SKM-1 treated with dmso at 0.1 percent for 144 hours (cell line): ENCODE results near the gene URB2.
A peak's percentile ranks its signal among the peaks of the same experiment; 100 is the strongest.

Source experiments
- DNase-seq: peaks from one replicate; lab custom pipeline; 2025; ENCODE audit not compliant: unreplicated experiment; lab: John Stamatoyannopoulos, UW

URB2 gene

DNA sequence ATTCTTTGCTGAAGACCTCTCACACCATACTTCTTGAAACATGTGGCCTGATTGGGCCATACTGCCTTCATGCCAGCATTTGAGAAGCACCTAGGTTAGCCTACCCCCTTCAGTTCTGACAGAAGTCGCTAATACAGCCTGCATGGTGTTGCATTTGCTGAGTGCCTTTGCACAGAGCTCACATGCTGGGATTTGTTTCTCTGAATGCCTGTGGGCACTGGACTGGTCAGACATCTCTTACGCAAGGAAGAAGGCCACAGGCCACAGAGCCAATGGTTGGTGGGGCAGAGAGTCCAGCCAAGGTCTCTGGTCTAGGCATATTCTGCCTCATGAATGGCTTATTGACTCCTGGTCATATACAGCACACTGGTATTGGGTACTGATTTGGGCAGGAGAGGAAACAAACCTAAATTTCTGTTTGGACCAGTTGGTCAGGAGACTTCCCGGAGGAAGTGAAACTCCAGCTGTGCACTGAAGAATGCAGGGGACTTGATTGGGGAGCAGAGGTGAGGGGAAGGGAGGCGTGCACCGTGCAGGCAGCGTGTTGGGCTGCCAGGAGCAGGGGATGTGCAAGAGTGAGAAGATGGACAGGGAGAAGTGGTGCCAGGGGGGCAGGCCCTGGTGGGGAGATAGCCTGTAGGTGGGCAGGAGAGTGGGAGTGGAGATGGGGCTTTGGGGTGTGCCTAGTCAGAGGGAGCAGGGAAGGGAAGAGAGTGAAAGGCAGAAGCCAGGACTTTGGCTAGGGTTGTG, 18.1 kb downstream of the URB2 start:
- DNase-seq, result no peak

- no peak for DNase-seq
Measured at GRCh38 chr1:229645324-229645993, 19.4 kb downstream of the URB2 start.

DNA sequence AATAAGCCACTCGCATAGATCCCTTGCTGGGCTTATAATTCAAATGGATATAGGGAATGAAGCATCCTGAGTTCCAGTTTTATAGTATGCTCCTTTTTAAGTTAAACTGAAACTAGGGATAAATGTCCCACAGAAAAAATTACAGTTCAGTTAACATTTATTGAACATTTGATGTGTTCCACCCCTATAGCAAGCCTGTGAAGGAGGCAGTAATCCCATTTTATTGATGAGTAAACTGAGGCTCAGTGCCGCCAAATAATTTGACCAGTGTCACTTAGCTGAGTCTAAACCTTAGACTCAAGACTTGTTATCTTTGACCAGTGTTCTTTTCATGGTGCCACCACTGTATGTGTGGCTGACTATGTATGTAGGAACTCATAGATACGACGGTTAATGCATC, 22.4 kb downstream of the URB2 start:
- no peak for DNase-seq

GRCh38 chr1:229650045-229650444, 24.0 kb downstream of the URB2 start:
- DNase-seq, result no peak

GRCh38 chr1:229651546-229651945, 25.5 kb downstream of the URB2 start:
- DNase-seq, result no peak

GRCh38 chr1:229653420-229653819, 27.4 kb downstream of the URB2 start:
- no peak for DNase-seq

DNA sequence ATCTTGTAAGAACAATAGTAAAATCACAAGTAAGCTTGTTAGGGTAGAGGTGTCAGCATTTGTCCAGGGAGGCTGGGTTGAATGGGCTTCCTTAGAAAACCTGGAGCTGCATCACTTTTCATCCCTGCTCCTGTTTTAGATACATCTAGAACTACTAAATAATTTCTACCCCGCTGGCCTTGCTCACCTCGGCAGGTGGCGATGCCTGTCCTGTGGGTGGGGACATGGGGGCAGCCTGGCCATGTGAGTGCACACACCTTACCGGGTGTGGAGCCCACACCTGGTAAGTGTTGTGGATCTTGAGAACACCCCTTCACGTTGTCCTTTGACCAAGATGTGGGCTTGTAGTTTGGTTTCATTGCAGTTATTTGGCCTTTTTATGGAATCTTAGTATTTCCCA, 29.7 kb downstream of the URB2 start:
- DNase-seq, result no peak

DNA sequence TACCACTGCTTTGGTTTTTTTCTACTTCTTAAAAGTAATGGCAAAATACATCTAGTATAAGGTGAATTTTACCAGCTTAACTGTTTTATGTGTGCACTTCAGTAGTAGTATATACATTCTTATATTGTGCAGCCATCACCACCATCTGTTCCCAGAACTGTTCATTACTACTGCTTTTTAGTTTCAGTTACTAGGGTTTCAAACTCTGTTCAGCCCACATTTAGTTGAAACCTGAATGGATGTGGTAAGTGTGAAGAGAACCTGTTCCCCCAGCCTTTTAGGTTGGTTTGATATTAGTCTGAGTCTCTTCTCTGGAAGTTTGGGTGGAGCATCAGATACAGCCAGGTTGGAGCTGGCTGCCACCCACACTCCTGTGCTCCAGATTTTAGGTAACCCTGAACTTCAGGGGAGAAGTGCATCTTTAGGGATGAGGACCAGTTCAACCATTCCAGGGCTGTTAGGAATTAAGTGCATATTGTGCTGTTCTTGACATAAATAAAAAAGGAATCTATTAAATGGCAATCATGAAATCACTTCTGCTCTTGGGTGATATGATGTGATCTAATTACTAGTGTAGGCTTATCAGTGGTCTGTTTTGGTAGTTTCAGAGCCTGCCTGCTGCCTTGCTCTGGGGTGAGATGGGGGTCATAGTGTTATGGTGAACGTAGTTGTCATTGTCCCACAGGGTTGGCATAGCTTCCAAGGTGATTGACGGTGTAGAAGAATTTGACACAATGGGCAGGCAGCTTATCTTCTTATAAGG, 32.1 kb downstream of the URB2 start:
- DNase-seq, result no peak

- DNase-seq, result peak; percentile 74
Measured at GRCh38 chr1:229661022-229661877, 35.2 kb downstream of the URB2 start.

DNA sequence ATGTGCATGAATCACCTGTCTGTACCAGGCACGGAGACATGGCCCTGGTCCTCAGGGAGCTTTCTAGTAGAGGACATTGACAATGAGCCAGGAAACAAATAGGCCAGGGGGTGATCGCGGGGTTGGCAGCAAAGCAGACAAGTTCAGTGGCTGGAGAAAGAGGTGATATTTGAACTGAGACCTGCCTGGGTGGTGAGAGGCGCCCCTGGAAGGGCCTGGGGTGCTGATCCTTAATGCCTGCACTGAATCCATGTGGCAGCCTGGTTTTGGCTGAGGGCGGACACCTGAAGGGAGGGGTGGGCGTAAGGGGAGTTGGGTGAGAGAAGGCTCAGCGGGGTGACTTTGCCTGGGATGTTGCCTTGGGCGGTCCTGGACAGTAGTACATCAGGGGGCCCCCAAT, 35.9 kb downstream of the URB2 start:
- DNase-seq, result no peak

- DNase-seq, result no peak
Measured at GRCh38 chr1:229664133-229664689, 38.2 kb downstream of the URB2 start.

GRCh38 chr1:229665912-229666558, 40.0 kb downstream of the URB2 start:
- no peak for DNase-seq

GRCh38 chr1:229666585-229666984, 40.5 kb downstream of the URB2 start:
- no peak for DNase-seq

GRCh38 chr1:229669333-229669732, 43.3 kb downstream of the URB2 start:
- DNase-seq, result no peak

DNA sequence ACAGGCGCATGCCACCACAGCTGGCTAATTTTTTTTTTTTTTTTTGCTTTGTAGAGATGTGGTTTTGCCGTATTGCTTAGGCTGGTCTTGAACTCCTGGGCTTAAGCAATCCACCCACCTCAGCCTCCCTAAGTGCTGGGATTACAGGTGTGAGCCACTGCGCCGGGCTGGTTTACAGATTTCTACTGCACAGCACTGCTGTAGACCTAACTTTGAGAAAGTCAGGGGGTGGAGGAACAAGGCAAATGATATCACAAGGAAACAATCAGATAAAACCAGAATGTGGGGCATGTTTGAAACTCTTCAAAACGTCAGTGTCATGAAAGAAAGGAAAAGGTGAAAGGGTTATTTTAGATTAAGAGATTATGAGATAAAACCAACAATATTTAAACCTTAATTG, 45.3 kb downstream of the URB2 start:
- no peak for DNase-seq

- DNase-seq, result no peak
Measured at GRCh38 chr1:229672246-229672645, 46.2 kb downstream of the URB2 start.

GRCh38 chr1:229674042-229674441, 48.0 kb downstream of the URB2 start:
- no peak for DNase-seq

GRCh38 chr1:229675396-229675795, 49.3 kb downstream of the URB2 start:
- no peak for DNase-seq

GRCh38 chr1:229685149-229685548, 59.1 kb downstream of the URB2 start:
- DNase-seq, result no peak

DNA sequence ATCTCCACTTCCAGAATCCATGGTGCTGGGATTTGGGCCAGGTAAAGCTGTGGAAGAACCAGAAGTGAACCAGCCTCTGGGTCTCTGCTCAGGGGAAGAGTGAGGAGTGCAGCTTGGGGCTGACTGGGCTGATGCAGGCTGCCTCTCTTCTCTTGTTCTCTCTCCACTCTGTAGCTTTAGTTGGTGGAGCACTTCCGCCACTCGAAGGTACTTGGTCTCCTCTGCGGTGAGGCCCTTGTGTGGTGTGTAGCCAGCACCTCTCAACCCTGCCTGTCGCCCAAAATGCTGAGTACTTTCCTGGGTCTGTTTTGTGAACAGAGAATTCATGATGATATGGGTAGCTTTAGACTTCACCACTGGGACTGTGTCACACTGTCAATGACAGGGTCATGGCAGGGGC, 63.2 kb downstream of the URB2 start:
- DNase-seq, result no peak
